HepG2 (cell line): ENCODE data around the gene CENPVL3. TPM values are rescaled to one million over a fixed set of nuclear protein-coding genes. Genes with fewer than 3 reads are reported as not detected.

Experiments used
- ATAC-seq: fragments of 200-7000 bp; cut with Tn5 transposase; 3 replicates; pipeline ENCODE4 v1.9.1; 2020; ENCODE audit warnings: mild to moderate bottlenecking, moderate library complexity
- BruUV-seq: library from RNA; stranded (reverse); fragments of 400-500 nt; replicated peaks from 2 replicates; lab custom pipeline; 2021; lab: Mats Ljungman, UMichigan
- CTCF ChIA-PET: fragments of 300-600 bp; formaldehyde crosslinking; extraction: SDS; loops from one replicate; lab custom pipeline; 2021; ENCODE audit warnings: low total read pairs, inconsistent platforms, low intra/inter-chr PET ratio; lab: Yijun Ruan, JAX
- POLR2A ChIA-PET: fragments of 350-600 bp; sonication (Branson Sonifier 250); formaldehyde crosslinking; loops from one replicate; lab custom pipeline; 2020; ENCODE audit warnings: antibody characterized with exemption, inconsistent platforms; lab: Yijun Ruan, JAX
- DNase-seq: peaks from one replicate; pipeline ENCODE4 v3.0.0-alpha.2; 2015; ENCODE audit warnings: low spot score
- FAIRE-seq: peaks from 3 replicates; lab custom pipeline; 2011; peaks lifted over from hg19 to GRCh38; lab: Jason Lieb, UNC
- H2AFZ ChIP-seq: one replicate; pipeline ENCODE4 v1.6.1; 2011; ENCODE audit warnings: low read length, inconsistent platforms
- H3K27ac ChIP-seq: fragments of 300-600 bp; 3 replicates; pipeline ENCODE4 v1.8.0; 2011; ENCODE audit warnings: mixed run types, mild to moderate bottlenecking, mixed read lengths, low read length, inconsistent platforms; ENCODE audit not compliant: insufficient read depth; ENCODE audit errors: extremely low read length
- H3K27me3 ChIP-seq, 2 experiments: fragments of 200-600 bp in 1 of 2; 2 replicates in 1 of 2; 3 replicates in 1 of 2; pipeline versions ENCODE4 v1.6.0 to v1.8.0; 2011; ENCODE audit warnings: low read length in 2 of 2, mild to moderate bottlenecking in 2 of 2, moderate library complexity in 2 of 2, inconsistent platforms in 1 of 2; ENCODE audit not compliant: insufficient read depth in 2 of 2, control insufficient read depth in 1 of 2
- H3K36me3 ChIP-seq, 2 experiments: fragments of 200-600 bp in 1 of 2; replicated peaks in 1 of 2; 2 replicates in 1 of 2; 3 replicates in 1 of 2; pipeline versions ENCODE4 v1.5.1 to v1.8.0; 2011; ENCODE audit warnings: low read length in 2 of 2, inconsistent platforms in 1 of 2; ENCODE audit not compliant: insufficient read depth in 2 of 2, control insufficient read depth in 1 of 2
- H3K4me1 ChIP-seq: 2 replicates; pipeline ENCODE4 v1.5.1; 2012; ENCODE audit warnings: low read length, inconsistent platforms; ENCODE audit not compliant: insufficient read depth
- H3K4me2 ChIP-seq: 2 replicates; pipeline ENCODE4 v1.6.0; 2011; ENCODE audit warnings: low read depth, low read length, inconsistent platforms
- H3K4me3 ChIP-seq, 3 experiments: fragments of 200-600 bp in 1 of 3; sonication (generic), shearing (Covaris generic) in 1 of 3; replicated peaks in 1 of 3; 2 replicates each; pipeline ENCODE4 v1.5.1; 2011 to 2016; ENCODE audit warnings: low read length in 3 of 3, inconsistent platforms in 2 of 3, low read depth in 2 of 3, mild to moderate bottlenecking in 2 of 3, control low read depth in 1 of 3, mixed read lengths in 1 of 3; ENCODE audit not compliant: insufficient read depth in 1 of 3
- H3K79me2 ChIP-seq: one replicate; pipeline ENCODE4 v1.6.1; 2011; ENCODE audit warnings: low read length, inconsistent platforms; ENCODE audit not compliant: insufficient read depth
- H3K9ac ChIP-seq: 2 replicates; pipeline ENCODE4 v1.6.0; 2011; ENCODE audit warnings: mild to moderate bottlenecking, low read depth, low read length, inconsistent platforms; ENCODE audit not compliant: insufficient read depth
- H3K9me3 ChIP-seq: 2 replicates; pipeline ENCODE4 v1.5.1; 2012; ENCODE audit warnings: mild to moderate bottlenecking, low read length
- H4K20me1 ChIP-seq: 2 replicates; pipeline ENCODE4 v1.6.0; 2011; ENCODE audit warnings: inconsistent platforms, mild to moderate bottlenecking, low read length, moderate library complexity; ENCODE audit not compliant: insufficient read depth
- SAFB2 ChIP-seq: sonication (generic); formaldehyde crosslinking; IDR thresholded peaks from 2 replicates; pipeline ENCODE4 v1.5.1; 2020; ENCODE audit warnings: missing genetic modification reagents, low read depth, mild to moderate bottlenecking, borderline replicate concordance
- ZKSCAN1 ChIP-seq: fragments of 150-350 bp; IDR thresholded peaks from 2 replicates; pipeline ENCODE4 v1.6.1; 2014; ENCODE audit warnings: low read length
- ZNF878 ChIP-seq: sonication (generic); formaldehyde crosslinking; IDR thresholded peaks from 2 replicates; pipeline ENCODE4 v1.8.1; 2023; ENCODE audit warnings: mild to moderate bottlenecking, missing genetic modification reagents, moderate library complexity
- WGBS: methylation state at CpG from one replicate; pipeline ENCODE4 v1.1.6; 2017; ENCODE audit warnings: low lambda C conversion rate; 5-methylcytosine and 5-hydroxymethylcytosine counted together
- in situ Hi-C: cut with HindIII; loops from 2 replicates; pipeline ENCODE4 v1.10.0; 2017; ENCODE audit warnings: low pct_unique_long_range_greater_than_20kb; ENCODE audit not compliant: extremely low pct_ligation_motif_present
- intact Hi-C: fragments of 100-400 bp; cut with micrococcal nuclease; formaldehyde crosslinking; loops from one replicate; pipeline ENCODE4 v1.10.0; 2022; ENCODE audit not compliant: unreplicated experiment
- polyA plus RNA-seq, 8 experiments: library from polyadenylated mRNA; depleted of rRNA in 3 of 8; stranded (reverse) in 7 of 8; unstranded in 1 of 8; fragments of >200 nt; fragmentation: Illumina TruSeq in 4 of 8; extraction: Trizol in 4 of 8; gene quantifications; 2 replicates each; pipeline versions ENCODE4 v1.2.1 to v1.2.3, GENCODE V29; 2011 to 2016; ENCODE audit warnings: low read depth in 4 of 8, missing spikeins in 1 of 8, mixed read lengths in 1 of 8; ENCODE audit not compliant: insufficient read depth in 1 of 8
- total RNA-seq, 5 experiments: library from RNA; depleted of rRNA; stranded (reverse); fragments of >200 nt; fragmentation: Illumina TruSeq; extraction: Trizol; gene quantifications; 2 replicates each; pipeline ENCODE4 v1.2.3, GENCODE V29; 2016; ENCODE audit warnings: low read depth in 1 of 5
- TF ChIP-seq, protein P1 (sequence below): sonication (generic); formaldehyde crosslinking; IDR thresholded peaks from 2 replicates; pipeline ENCODE4 v1.8.1; 2022; ENCODE audit warnings: low read depth, mild to moderate bottlenecking, missing genetic modification reagents
- TF ChIP-seq, protein P2 (sequence below): sonication (generic); formaldehyde crosslinking; IDR thresholded peaks from 2 replicates; pipeline ENCODE4 v1.4.0; 2020; ENCODE audit warnings: mild to moderate bottlenecking, low read depth, missing genetic modification reagents

CENPVL3 gene
- total and polyA plus RNA-seq, 2 of the 13 experiments (the other 11 are each of a cell fraction or from before 2014, with no cell fraction given) = not detected

- H4K20me1 ChIP-seq = no peaks in the 10 kb centered on the region
- TF ChIP-seq ZKSCAN1 = no peak
- TF ChIP-seq SAFB2 (CRISPR knock-in tag) = no peak
- TF ChIP-seq ZNF878 (CRISPR knock-in tag) = no peak
- TF ChIP-seq, protein P1, sequence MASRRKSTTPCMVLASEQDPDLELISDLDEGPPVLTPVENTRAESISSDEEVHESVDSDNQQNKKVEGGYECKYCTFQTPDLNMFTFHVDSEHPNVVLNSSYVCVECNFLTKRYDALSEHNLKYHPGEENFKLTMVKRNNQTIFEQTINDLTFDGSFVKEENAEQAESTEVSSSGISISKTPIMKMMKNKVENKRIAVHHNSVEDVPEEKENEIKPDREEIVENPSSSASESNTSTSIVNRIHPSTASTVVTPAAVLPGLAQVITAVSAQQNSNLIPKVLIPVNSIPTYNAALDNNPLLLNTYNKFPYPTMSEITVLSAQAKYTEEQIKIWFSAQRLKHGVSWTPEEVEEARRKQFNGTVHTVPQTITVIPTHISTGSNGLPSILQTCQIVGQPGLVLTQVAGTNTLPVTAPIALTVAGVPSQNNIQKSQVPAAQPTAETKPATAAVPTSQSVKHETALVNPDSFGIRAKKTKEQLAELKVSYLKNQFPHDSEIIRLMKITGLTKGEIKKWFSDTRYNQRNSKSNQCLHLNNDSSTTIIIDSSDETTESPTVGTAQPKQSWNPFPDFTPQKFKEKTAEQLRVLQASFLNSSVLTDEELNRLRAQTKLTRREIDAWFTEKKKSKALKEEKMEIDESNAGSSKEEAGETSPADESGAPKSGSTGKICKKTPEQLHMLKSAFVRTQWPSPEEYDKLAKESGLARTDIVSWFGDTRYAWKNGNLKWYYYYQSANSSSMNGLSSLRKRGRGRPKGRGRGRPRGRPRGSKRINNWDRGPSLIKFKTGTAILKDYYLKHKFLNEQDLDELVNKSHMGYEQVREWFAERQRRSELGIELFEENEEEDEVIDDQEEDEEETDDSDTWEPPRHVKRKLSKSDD (CRISPR knock-in tag) = no peak
- TF ChIP-seq, protein P2, sequence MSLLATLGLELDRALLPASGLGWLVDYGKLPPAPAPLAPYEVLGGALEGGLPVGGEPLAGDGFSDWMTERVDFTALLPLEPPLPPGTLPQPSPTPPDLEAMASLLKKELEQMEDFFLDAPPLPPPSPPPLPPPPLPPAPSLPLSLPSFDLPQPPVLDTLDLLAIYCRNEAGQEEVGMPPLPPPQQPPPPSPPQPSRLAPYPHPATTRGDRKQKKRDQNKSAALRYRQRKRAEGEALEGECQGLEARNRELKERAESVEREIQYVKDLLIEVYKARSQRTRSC (CRISPR knock-in tag) = no peak
- POLR2A ChIA-PET = no interaction called here
- H3K9me3 ChIP-seq = no peaks in the 10 kb centered on the region
- no peak overlapping the region for H3K9ac ChIP-seq
- DNase-seq (no peak), ATAC-seq (no peak), FAIRE-seq (no peak)
- H3K79me2 ChIP-seq = no peaks in the 10 kb centered on the region
- H3K4me2 ChIP-seq = no peak overlapping the region
- H2AFZ ChIP-seq = no peak overlapping the region
- intact Hi-C loops (no loop called here), in situ Hi-C loops (loop anchor here (25.0 kb wide), 1 partner anchor 629 kb away; no protein-coding TSS in a partner anchor)
- no peaks in the 10 kb centered on the region for H3K27me3 ChIP-seq
- WGBS = 13% methylated on average over 1 of the region's 1 CpG
- CTCF ChIA-PET = no interaction called here
- no peaks in the 10 kb centered on the region for H3K4me1 ChIP-seq
- H3K27ac ChIP-seq = no peak overlapping the region
- no TSS peak for BruUV-seq
- H3K4me3 ChIP-seq = no peak overlapping the region
- no peaks in the 10 kb centered on the region for H3K36me3 ChIP-seq
These were observed 10.6 kb downstream of the CENPVL3 start for GRCh38 chrX:51608126-51608525.
